Trophoblast cell (in vitro differentiated cells and primary cell): ENCODE data around the gene TCHP.

Experiments used
- DNase-seq, 2 donors: peaks; one replicate each; pipeline ENCODE4 v3.0.0-alpha.2; 2016
- H2AFZ ChIP-seq: 2 replicates; pipeline ENCODE4 v1.6.1; 2013; ENCODE audit warnings: low read length, moderate library complexity, mild to moderate bottlenecking; ENCODE audit not compliant: insufficient read depth, poor library complexity
- H2AK5ac ChIP-seq: 2 replicates; pipeline ENCODE4 v1.6.1; 2013; ENCODE audit warnings: mild to moderate bottlenecking, low read length
- H2BK120ac ChIP-seq: 2 replicates; pipeline ENCODE4 v1.6.1; 2013; ENCODE audit warnings: low read length, mild to moderate bottlenecking, moderate library complexity; ENCODE audit not compliant: insufficient read depth, poor library complexity
- H2BK12ac ChIP-seq: 2 replicates; pipeline ENCODE4 v1.6.1; 2013; ENCODE audit warnings: mild to moderate bottlenecking, low read length, moderate library complexity
- H2BK5ac ChIP-seq: 2 replicates; pipeline ENCODE4 v1.6.1; 2013; ENCODE audit warnings: low read length, low read depth, moderate library complexity, mild to moderate bottlenecking; ENCODE audit not compliant: poor library complexity
- H3K14ac ChIP-seq: 2 replicates; pipeline ENCODE4 v1.6.1; 2013; ENCODE audit warnings: mild to moderate bottlenecking, low read length
- H3K18ac ChIP-seq: 2 replicates; pipeline ENCODE4 v1.6.1; 2013; ENCODE audit warnings: mild to moderate bottlenecking, low read length
- H3K23ac ChIP-seq: 2 replicates; pipeline ENCODE4 v1.6.1; 2013; ENCODE audit warnings: low read length
- H3K27ac ChIP-seq: 2 replicates; pipeline ENCODE4 v1.5.1; 2013; ENCODE audit warnings: low read depth, mild to moderate bottlenecking, inconsistent platforms, low read length, moderate library complexity
- H3K27me3 ChIP-seq: 2 replicates; pipeline ENCODE4 v1.6.1; 2013; ENCODE audit warnings: inconsistent platforms, mild to moderate bottlenecking, low read length, moderate library complexity; ENCODE audit not compliant: insufficient read depth
- H3K36me3 ChIP-seq, 2 experiments: 1 replicate in 1 of 2; 2 replicates in 1 of 2; pipeline ENCODE4 v1.6.1; 2013; ENCODE audit warnings: low read length in 2 of 2, mild to moderate bottlenecking in 2 of 2, moderate library complexity in 1 of 2; ENCODE audit not compliant: insufficient read depth in 2 of 2, control insufficient read depth in 1 of 2
- H3K4ac ChIP-seq: 2 replicates; pipeline ENCODE4 v1.6.1; 2013; ENCODE audit warnings: low read depth, mild to moderate bottlenecking, low read length, moderate library complexity
- H3K4me1 ChIP-seq, 2 experiments: 1 replicate in 1 of 2; 2 replicates in 1 of 2; pipeline ENCODE4 v1.6.1; 2013; ENCODE audit warnings: low read length in 2 of 2, mild to moderate bottlenecking in 2 of 2, moderate library complexity in 1 of 2; ENCODE audit not compliant: insufficient read depth in 2 of 2, control insufficient read depth in 1 of 2
- H3K4me2 ChIP-seq: 2 replicates; pipeline ENCODE4 v1.6.1; 2013; ENCODE audit warnings: inconsistent platforms, mild to moderate bottlenecking, low read length, moderate library complexity
- H3K4me3 ChIP-seq: 2 replicates; pipeline ENCODE4 v1.5.1; 2013; ENCODE audit warnings: mild to moderate bottlenecking, low read depth, low read length, inconsistent platforms
- H3K79me1 ChIP-seq: one replicate; pipeline ENCODE4 v1.6.1; 2013; ENCODE audit warnings: low read length
- H3K79me2 ChIP-seq: 2 replicates; pipeline ENCODE4 v1.6.1; 2013; ENCODE audit warnings: low read length, mild to moderate bottlenecking; ENCODE audit not compliant: control insufficient read depth, insufficient read depth, poor library complexity
- H3K9ac ChIP-seq: 2 replicates; pipeline ENCODE4 v1.6.1; 2013; ENCODE audit warnings: mild to moderate bottlenecking, low read length
- H3K9me3 ChIP-seq: 2 replicates; pipeline ENCODE4 v1.6.1; 2013; ENCODE audit warnings: low read depth, mild to moderate bottlenecking, control low read depth, inconsistent platforms, low read length; ENCODE audit not compliant: insufficient read depth
- H4K12ac ChIP-seq: 2 replicates; pipeline ENCODE4 v1.6.1; 2013; ENCODE audit warnings: low read depth, mild to moderate bottlenecking, low read length, moderate library complexity
- H4K8ac ChIP-seq: 2 replicates; pipeline ENCODE4 v1.6.1; 2013; ENCODE audit warnings: low read depth, mild to moderate bottlenecking, low read length, moderate library complexity
- H4K91ac ChIP-seq: one replicate; pipeline ENCODE4 v1.6.1; 2013; ENCODE audit warnings: low read depth, mild to moderate bottlenecking, low read length, moderate library complexity
- WGBS: extraction: QIAGEN DNeasy Blood & Tissue Kit; methylation state at CpG from one replicate; pipeline ENCODE4 v1.1.7; 2013; ENCODE audit warnings: missing lambda C conversion rate; ENCODE audit not compliant: insufficient read length, insufficient coverage; ENCODE audit errors: extremely low coverage; 5-methylcytosine and 5-hydroxymethylcytosine counted together

Gene TCHP

GRCh38 chr12:109958374-109958773 lies 58.3 kb downstream of the TCHP start:
- Histone ChIP-seq H3K9ac (no peak overlapping the region), H3K4me3 (no peak overlapping the region), H3K27me3 (no peaks in the 10 kb centered on the region), H4K12ac (no peak overlapping the region), H3K4me2 (no peak overlapping the region), H3K4ac (no peak overlapping the region), H3K4me1 (no peaks in the 10 kb centered on the region), H4K8ac (no peak overlapping the region), H3K27ac (no peak overlapping the region), H3K23ac (no peak overlapping the region), H2BK120ac (no peak overlapping the region), H4K91ac (no peak overlapping the region), H3K36me3 (peaks cover 7 to 11% of the 10 kb centered on the region in 2 experiments), H3K18ac (no peak overlapping the region), H3K9me3 (no peaks in the 10 kb centered on the region), H2AFZ (no peak overlapping the region), H2AK5ac (no peak overlapping the region), H3K79me2 (no peaks in the 10 kb centered on the region), H3K79me1 (no peaks in the 10 kb centered on the region), H3K14ac (no peak overlapping the region), H2BK12ac (no peak overlapping the region), H2BK5ac (no peak overlapping the region)
- DNase-seq = no peak
- WGBS = no CpG with 5 or more reads among the region's 7 CpGs

GRCh38 chr12:109959411-109960093 lies 59.5 kb downstream of the TCHP start:
- Histone ChIP-seq H3K27ac (no peak overlapping the region), H3K4me1 (no peaks in the 10 kb centered on the region), H3K4me2 (no peak overlapping the region), H3K23ac (no peak overlapping the region), H3K9me3 (no peaks in the 10 kb centered on the region), H4K91ac (no peak overlapping the region), H2AFZ (no peak overlapping the region), H3K14ac (no peak overlapping the region), H2BK120ac (no peak overlapping the region), H2BK12ac (no peak overlapping the region), H3K18ac (no peak overlapping the region), H3K27me3 (no peaks in the 10 kb centered on the region), H3K9ac (no peak overlapping the region), H3K79me1 (no peaks in the 10 kb centered on the region), H2BK5ac (no peak overlapping the region), H2AK5ac (no peak overlapping the region), H4K8ac (no peak overlapping the region), H3K79me2 (no peaks in the 10 kb centered on the region), H3K4me3 (no peak overlapping the region), H3K36me3 (peaks cover 6 to 14% of the 10 kb centered on the region in 2 experiments), H3K4ac (no peak overlapping the region), H4K12ac (no peak overlapping the region)
- no CpG with 5 or more reads among the region's 8 CpGs for WGBS
- no peak for DNase-seq

DNA sequence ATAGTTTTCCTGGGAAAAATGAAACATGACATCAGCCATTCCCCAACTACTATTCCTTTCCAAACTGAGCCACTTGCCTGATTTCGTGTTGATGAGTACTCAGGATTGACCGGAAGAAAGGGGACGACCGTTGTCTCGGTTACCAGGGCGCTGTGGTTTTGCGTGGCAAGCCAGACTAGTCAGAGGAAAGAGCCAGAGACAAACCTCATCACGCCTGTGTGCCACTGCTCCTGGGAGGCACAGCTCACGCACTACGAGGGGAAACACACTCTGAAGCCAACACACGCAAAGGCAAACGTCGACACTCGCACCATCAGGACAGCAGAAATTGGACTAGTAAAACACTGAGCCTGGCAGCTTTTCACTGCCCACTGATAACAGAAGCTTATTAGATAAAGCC lies 61.1 kb downstream of the TCHP start:
- Histone ChIP-seq H3K79me2 (no peaks in the 10 kb centered on the region), H2AK5ac (no peak overlapping the region), H3K36me3 (peaks cover 11 to 18% of the 10 kb centered on the region in 2 experiments), H3K18ac (no peak overlapping the region), H2BK12ac (no peak overlapping the region), H2AFZ (no peak overlapping the region), H3K4me3 (no peak overlapping the region), H3K4ac (no peak overlapping the region), H4K8ac (no peak overlapping the region), H3K4me1 (no peaks in the 10 kb centered on the region), H3K14ac (no peak overlapping the region), H3K27me3 (no peaks in the 10 kb centered on the region), H3K4me2 (no peak overlapping the region), H2BK120ac (no peak overlapping the region), H4K12ac (no peak overlapping the region), H3K27ac (no peak overlapping the region), H3K23ac (no peak overlapping the region), H4K91ac (no peak overlapping the region), H3K79me1 (no peaks in the 10 kb centered on the region), H3K9ac (no peak overlapping the region), H3K9me3 (no peaks in the 10 kb centered on the region), H2BK5ac (no peak overlapping the region)
- no CpG with 5 or more reads among the region's 14 CpGs for WGBS
- DNase-seq = no peak

DNA sequence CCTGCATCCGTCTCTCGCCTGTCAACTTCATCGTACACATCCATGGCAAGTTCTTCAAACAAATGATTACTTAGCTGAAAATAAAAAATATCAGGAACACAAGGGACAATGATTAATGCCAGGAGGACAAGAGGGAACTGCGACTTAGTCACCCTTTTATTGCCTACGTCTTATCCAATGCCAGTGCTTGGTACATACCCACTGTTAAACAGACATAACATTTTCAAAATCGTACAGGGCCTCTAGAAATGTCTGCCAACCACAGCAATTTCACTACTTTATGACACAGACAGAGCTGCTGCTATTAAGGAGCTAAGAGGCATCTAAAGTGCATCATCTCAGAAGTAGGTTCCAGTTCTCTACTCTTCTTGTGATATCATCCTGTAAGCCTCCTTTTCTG lies 61.5 kb downstream of the TCHP start:
- DNase-seq = no peak
- Histone ChIP-seq H2AK5ac (no peak overlapping the region), H3K23ac (no peak overlapping the region), H3K9ac (no peak overlapping the region), H3K79me1 (no peaks in the 10 kb centered on the region), H3K36me3 (peaks cover 11 to 18% of the 10 kb centered on the region in 2 experiments), H2BK5ac (no peak overlapping the region), H3K9me3 (no peaks in the 10 kb centered on the region), H4K91ac (no peak overlapping the region), H3K4me3 (no peak overlapping the region), H3K14ac (no peak overlapping the region), H2BK120ac (no peak overlapping the region), H3K4ac (no peak overlapping the region), H3K27ac (no peak overlapping the region), H3K4me1 (no peaks in the 10 kb centered on the region), H3K18ac (no peak overlapping the region), H4K12ac (no peak overlapping the region), H2BK12ac (no peak overlapping the region), H2AFZ (no peak overlapping the region), H3K27me3 (no peaks in the 10 kb centered on the region), H3K4me2 (no peak overlapping the region), H3K79me2 (no peaks in the 10 kb centered on the region), H4K8ac (no peak overlapping the region)
- WGBS = no CpG with 5 or more reads among the region's 6 CpGs
